Esophagus muscularis mucosa (tissue), 4 donors: ENCODE measurements around the gene CRACDL.

ENCODE experiments used
- EP300 ChIP-seq: sonication (generic); formaldehyde crosslinking; IDR thresholded peaks from one replicate; pipeline ENCODE4 v1.6.1; 2017; ENCODE audit warnings: antibody characterized with exemption
- POLR2A ChIP-seq: fragments of 450-650 bp; IDR thresholded peaks from one replicate; pipeline ENCODE4 v1.6.1; 2017; ENCODE audit warnings: antibody characterized with exemption, moderate library complexity, mild to moderate bottlenecking, low read depth
- POLR2AphosphoS5 ChIP-seq, 2 donors: sonication (generic); formaldehyde crosslinking; IDR thresholded peaks; one replicate each; pipeline ENCODE4 v1.6.1; 2017; ENCODE audit warnings: antibody characterized with exemption in 2 of 2
- TF ChIP-seq, protein P1 (sequence below), 3 experiments: fragments of 200-600 bp in 2 of 3; fragments of 450-650 bp in 1 of 3; sonication (generic) in 2 of 3; IDR thresholded peaks; one replicate each; pipeline ENCODE4 v1.5.1; 2017 to 2019; ENCODE audit warnings: antibody characterized with exemption in 3 of 3, mild to moderate bottlenecking in 2 of 3, moderate library complexity in 1 of 3

DNA sequence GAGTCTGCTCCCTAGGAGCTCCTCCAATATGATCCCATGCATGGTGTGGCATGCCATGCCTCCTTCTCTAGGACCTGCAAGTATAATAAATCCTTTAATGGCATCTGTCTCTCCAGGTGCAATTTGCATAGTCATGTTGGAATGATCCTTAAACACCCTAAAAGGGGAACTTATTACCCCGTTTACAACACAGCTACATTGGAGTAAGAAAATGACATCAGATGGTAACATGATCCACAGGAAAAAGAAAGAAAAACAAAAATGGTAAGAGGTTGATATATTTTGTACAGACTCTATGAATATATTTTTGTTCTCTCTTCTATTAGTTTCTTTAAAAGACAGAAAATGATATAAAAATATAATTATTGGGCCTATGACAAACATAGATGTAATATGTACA, 79.0 kb downstream of the CRACDL start:
- TF ChIP-seq, protein P1, sequence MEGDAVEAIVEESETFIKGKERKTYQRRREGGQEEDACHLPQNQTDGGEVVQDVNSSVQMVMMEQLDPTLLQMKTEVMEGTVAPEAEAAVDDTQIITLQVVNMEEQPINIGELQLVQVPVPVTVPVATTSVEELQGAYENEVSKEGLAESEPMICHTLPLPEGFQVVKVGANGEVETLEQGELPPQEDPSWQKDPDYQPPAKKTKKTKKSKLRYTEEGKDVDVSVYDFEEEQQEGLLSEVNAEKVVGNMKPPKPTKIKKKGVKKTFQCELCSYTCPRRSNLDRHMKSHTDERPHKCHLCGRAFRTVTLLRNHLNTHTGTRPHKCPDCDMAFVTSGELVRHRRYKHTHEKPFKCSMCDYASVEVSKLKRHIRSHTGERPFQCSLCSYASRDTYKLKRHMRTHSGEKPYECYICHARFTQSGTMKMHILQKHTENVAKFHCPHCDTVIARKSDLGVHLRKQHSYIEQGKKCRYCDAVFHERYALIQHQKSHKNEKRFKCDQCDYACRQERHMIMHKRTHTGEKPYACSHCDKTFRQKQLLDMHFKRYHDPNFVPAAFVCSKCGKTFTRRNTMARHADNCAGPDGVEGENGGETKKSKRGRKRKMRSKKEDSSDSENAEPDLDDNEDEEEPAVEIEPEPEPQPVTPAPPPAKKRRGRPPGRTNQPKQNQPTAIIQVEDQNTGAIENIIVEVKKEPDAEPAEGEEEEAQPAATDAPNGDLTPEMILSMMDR (IDR thresholded peaks at IDR 0.05): no peak
- TF ChIP-seq POLR2A (no peak), POLR2AphosphoS5 (IDR thresholded peaks at IDR 0.05) (no peak), EP300 (no peak)
